Ishikawa (cell line): ENCODE results near the gene FHIT.

Experiments used
- CEBPB ChIP-seq: IDR thresholded peaks from 2 replicates; pipeline ENCODE4 v1.6.1; 2012
- CREB1 ChIP-seq: IDR thresholded peaks from 2 replicates; pipeline ENCODE4 v1.6.1; 2012; ENCODE audit warnings: low read depth
- EGR1 ChIP-seq: IDR thresholded peaks from 2 replicates; pipeline ENCODE4 v1.6.1; 2012
- EP300 ChIP-seq: IDR thresholded peaks from 2 replicates; pipeline ENCODE4 v1.6.1; 2012; ENCODE audit warnings: borderline replicate concordance
- FOXM1 ChIP-seq: IDR thresholded peaks from 2 replicates; pipeline ENCODE4 v1.6.1; 2012; ENCODE audit warnings: low read depth, borderline replicate concordance
- MAX ChIP-seq: IDR thresholded peaks from 2 replicates; pipeline ENCODE4 v1.6.1; 2012
- NFIC ChIP-seq: IDR thresholded peaks from 2 replicates; pipeline ENCODE4 v1.6.1; 2012
- RAD21 ChIP-seq: IDR thresholded peaks from 2 replicates; pipeline ENCODE4 v1.6.1; 2012; ENCODE audit warnings: low read depth
- REST ChIP-seq: IDR thresholded peaks from 2 replicates; pipeline ENCODE4 v1.6.1; 2012; ENCODE audit warnings: low read depth, mild to moderate bottlenecking
- TAF1 ChIP-seq: IDR thresholded peaks from 2 replicates; pipeline ENCODE4 v1.6.1; 2012; ENCODE audit warnings: low read depth, mild to moderate bottlenecking
- TCF12 ChIP-seq: IDR thresholded peaks from 2 replicates; pipeline ENCODE4 v1.6.1; 2012; ENCODE audit warnings: low read depth
- TEAD4 ChIP-seq: IDR thresholded peaks from 2 replicates; pipeline ENCODE4 v1.6.1; 2012
- YY1 ChIP-seq: IDR thresholded peaks from 2 replicates; pipeline ENCODE4 v1.6.1; 2012; ENCODE audit warnings: low read depth
- ZBTB7A ChIP-seq: IDR thresholded peaks from 2 replicates; pipeline ENCODE4 v1.6.1; 2012; ENCODE audit warnings: low read depth
- TF ChIP-seq, protein P1 (sequence below): IDR thresholded peaks from 2 replicates; pipeline ENCODE4 v1.6.1; 2012

FHIT gene

DNA sequence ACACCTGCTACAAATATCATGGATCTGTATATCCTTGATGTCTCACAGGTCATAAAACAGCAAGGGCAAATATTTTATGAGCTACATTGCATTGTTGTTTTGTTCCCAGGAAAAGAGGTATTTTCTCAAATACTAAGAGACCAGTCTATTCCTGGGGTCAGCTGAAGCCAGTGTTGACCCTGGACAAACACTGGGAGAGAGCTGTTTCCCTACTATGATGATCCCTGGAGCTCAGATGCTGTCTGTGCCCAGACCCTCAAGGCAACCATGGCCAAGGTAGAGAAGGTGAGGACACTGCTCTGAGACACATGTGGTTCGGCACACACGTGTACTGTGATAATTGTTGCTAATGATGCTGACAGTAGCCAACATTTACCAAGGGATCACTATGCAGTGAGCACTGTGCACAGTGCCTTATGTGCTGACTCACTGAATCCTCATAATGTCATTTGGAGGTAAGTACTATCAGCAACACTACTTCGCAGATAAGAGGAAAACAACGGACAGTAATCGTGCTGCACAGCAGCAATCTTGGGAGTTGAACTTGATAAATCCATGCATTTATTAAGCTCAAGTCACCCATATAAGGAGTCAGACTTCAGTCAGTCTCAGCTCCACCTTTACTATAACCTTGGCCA lies 943.6 kb downstream of the FHIT start:
- TF ChIP-seq CREB1 (no peak), REST (no peak), YY1 (no peak), RAD21 (no peak), MAX (no peak), NFIC (no peak), ZBTB7A (no peak), TCF12 (no peak), TAF1 (no peak), FOXM1 (no peak), TEAD4 (no peak), CEBPB (no peak), EP300 (no peak), EGR1 (no peak)
- TF ChIP-seq, protein P1, sequence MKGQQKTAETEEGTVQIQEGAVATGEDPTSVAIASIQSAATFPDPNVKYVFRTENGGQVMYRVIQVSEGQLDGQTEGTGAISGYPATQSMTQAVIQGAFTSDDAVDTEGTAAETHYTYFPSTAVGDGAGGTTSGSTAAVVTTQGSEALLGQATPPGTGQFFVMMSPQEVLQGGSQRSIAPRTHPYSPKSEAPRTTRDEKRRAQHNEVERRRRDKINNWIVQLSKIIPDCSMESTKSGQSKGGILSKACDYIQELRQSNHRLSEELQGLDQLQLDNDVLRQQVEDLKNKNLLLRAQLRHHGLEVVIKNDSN: no peak

DNA sequence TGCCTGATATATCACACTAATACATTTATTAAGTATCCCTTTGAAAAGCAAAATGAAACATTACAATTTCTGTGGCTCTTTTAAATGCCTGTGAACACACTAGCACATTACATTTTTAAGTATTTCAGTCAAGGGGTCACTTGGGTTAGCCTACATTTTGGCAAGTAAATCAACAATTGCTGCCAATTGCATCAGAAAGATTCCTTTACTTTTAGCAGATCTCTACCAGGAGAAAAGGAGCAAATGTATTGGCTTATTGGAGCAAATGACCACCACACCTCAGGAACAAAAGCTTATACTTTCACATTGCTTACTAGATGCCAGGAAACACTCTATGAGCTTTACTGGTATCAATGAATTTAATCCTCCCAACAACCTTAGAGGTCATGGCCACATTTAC lies 947.1 kb downstream of the FHIT start:
- TF ChIP-seq ZBTB7A (no peak), TAF1 (no peak), EGR1 (no peak), CREB1 (no peak), YY1 (no peak), MAX (no peak), TCF12 (no peak)
- TF ChIP-seq, protein P1: no peak

DNA sequence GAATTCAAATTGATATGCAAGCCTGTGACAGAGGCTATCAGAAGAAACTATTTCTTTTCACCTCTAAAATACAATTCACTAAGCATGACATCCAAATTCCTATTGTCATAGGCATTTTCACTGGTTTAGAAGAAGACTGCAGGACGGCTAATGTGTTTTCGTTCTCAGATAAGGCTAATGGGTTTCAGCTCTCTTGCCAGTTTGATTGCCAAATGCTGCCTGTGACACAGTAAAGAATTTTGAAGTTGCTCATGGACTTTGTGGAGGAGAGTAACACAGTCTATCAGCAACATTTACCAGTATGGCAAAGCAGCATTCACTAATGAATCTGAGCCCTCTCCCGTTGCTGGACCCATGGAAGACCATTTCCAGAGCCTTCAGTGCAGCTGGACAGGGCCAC lies 948.1 kb downstream of the FHIT start:
- TF ChIP-seq TCF12 (no peak), EGR1 (no peak), CEBPB (no peak), ZBTB7A (no peak), TEAD4 (no peak), YY1 (no peak), NFIC (no peak), REST (no peak), MAX (no peak), EP300 (no peak), TAF1 (no peak)
- TF ChIP-seq, protein P1: no peak

DNA sequence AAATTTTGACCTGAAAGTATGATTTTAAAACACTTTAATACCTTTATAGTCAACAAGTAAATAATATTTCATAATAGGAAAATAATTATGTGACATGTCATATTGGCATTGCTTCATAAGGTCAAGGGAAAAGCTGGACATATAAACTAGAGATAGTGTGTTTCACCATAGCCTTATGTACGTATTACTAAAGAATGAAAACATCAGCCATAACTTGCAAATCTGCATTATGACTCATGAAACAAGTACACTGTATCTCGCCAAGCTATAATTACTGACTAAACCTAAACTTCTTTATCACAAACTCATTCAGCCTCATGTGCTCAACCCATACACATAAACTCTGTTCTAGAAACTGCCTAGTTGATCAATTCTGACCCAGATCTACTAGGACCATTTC lies 950.1 kb downstream of the FHIT start:
- TF ChIP-seq TEAD4 (no peak), TAF1 (no peak), NFIC (no peak), RAD21 (no peak), ZBTB7A (no peak), EP300 (no peak), FOXM1 (no peak), TCF12 (no peak), REST (no peak), CREB1 (no peak), CEBPB (no peak), EGR1 (no peak), MAX (no peak), YY1 (no peak)
- TF ChIP-seq, protein P1: no peak
